H9 (cell line): ENCODE measurements around the gene TNIP1. TPM values are rescaled to one million over a fixed set of nuclear protein-coding genes. Genes with fewer than 3 reads are reported as not detected.

Experiments
- DNase-seq: peaks from one replicate; pipeline ENCODE4 v3.0.0-alpha.2; 2017
- H2AFZ ChIP-seq: one replicate; pipeline ENCODE4 v1.6.1; 2013; ENCODE audit warnings: mild to moderate bottlenecking, low read length, control low read depth, moderate library complexity
- H2AK5ac ChIP-seq: 2 replicates; pipeline ENCODE4 v1.6.1; 2013; ENCODE audit warnings: low read length, control low read depth, mixed read lengths; ENCODE audit not compliant: insufficient read length
- H2BK120ac ChIP-seq: one replicate; pipeline ENCODE4 v1.6.1; 2013; ENCODE audit warnings: low read depth, mild to moderate bottlenecking, low read length, control low read depth, inconsistent platforms; ENCODE audit not compliant: poor library complexity, severe bottlenecking
- H2BK12ac ChIP-seq: 2 replicates; pipeline ENCODE4 v1.6.1; 2013; ENCODE audit warnings: low read length, control low read depth, mixed read lengths, low read depth; ENCODE audit not compliant: insufficient read length
- H2BK15ac ChIP-seq: 2 replicates; pipeline ENCODE4 v1.6.1; 2013; ENCODE audit warnings: low read depth, low read length, control low read depth
- H2BK20ac ChIP-seq: one replicate; pipeline ENCODE4 v1.6.1; 2013; ENCODE audit warnings: low read depth, mild to moderate bottlenecking, low read length, control low read depth, inconsistent platforms; ENCODE audit not compliant: poor library complexity, severe bottlenecking
- H2BK5ac ChIP-seq: 2 replicates; pipeline ENCODE4 v1.6.1; 2013; ENCODE audit warnings: low read length, control low read depth, mixed read lengths; ENCODE audit not compliant: insufficient read length
- H3K14ac ChIP-seq: 2 replicates; pipeline ENCODE4 v1.6.1; 2013; ENCODE audit warnings: low read length, control low read depth; ENCODE audit not compliant: insufficient read depth
- H3K18ac ChIP-seq: 2 replicates; pipeline ENCODE4 v1.6.1; 2013; ENCODE audit warnings: low read depth, mild to moderate bottlenecking, mixed read lengths, low read length, control low read depth; ENCODE audit not compliant: insufficient read length
- H3K23ac ChIP-seq: 2 replicates; pipeline ENCODE4 v1.6.1; 2013; ENCODE audit warnings: low read length, control low read depth, mixed read lengths, low read depth; ENCODE audit not compliant: insufficient read length
- H3K23me2 ChIP-seq: 2 replicates; pipeline ENCODE4 v1.6.1; 2013; ENCODE audit warnings: low read depth, mild to moderate bottlenecking, mixed read lengths, low read length, control low read depth; ENCODE audit not compliant: insufficient read length, poor library complexity, severe bottlenecking
- H3K27ac ChIP-seq: 2 replicates; pipeline ENCODE4 v1.5.1; 2013; ENCODE audit warnings: low read length, control low read depth, mixed read lengths, low read depth; ENCODE audit not compliant: insufficient read length
- H3K27me3 ChIP-seq: 2 replicates; pipeline ENCODE4 v1.6.1; 2013; ENCODE audit warnings: low read length, control low read depth, inconsistent platforms; ENCODE audit not compliant: insufficient read depth
- H3K4ac ChIP-seq: 2 replicates; pipeline ENCODE4 v1.6.1; 2013; ENCODE audit warnings: low read depth, mild to moderate bottlenecking, control low read depth, inconsistent platforms, low read length, moderate library complexity
- H3K4me1 ChIP-seq: 2 replicates; pipeline ENCODE4 v1.6.1; 2013; ENCODE audit warnings: low read length, control low read depth, inconsistent platforms; ENCODE audit not compliant: insufficient read depth
- H3K4me2 ChIP-seq: 2 replicates; pipeline ENCODE4 v1.6.1; 2013; ENCODE audit warnings: low read length, control low read depth, mixed read lengths; ENCODE audit not compliant: insufficient read length, insufficient read depth
- H3K56ac ChIP-seq: 2 replicates; pipeline ENCODE4 v1.6.1; 2013; ENCODE audit warnings: low read depth, mild to moderate bottlenecking, mixed read lengths, low read length, control low read depth; ENCODE audit not compliant: insufficient read length
- H3K79me1 ChIP-seq: 2 replicates; pipeline ENCODE4 v1.6.1; 2013; ENCODE audit warnings: low read depth, mild to moderate bottlenecking, moderate library complexity, low read length, control low read depth, inconsistent platforms; ENCODE audit not compliant: insufficient read depth, poor library complexity, severe bottlenecking
- H3K79me2 ChIP-seq: 2 replicates; pipeline ENCODE4 v1.6.1; 2013; ENCODE audit warnings: low read length, control low read depth, inconsistent platforms; ENCODE audit not compliant: insufficient read depth
- H3K9ac ChIP-seq: 2 replicates; pipeline ENCODE4 v1.6.1; 2013; ENCODE audit warnings: low read length, control low read depth, mixed read lengths; ENCODE audit not compliant: insufficient read length; ENCODE audit errors: extremely low read depth
- H3K9me3 ChIP-seq: one replicate; pipeline ENCODE4 v1.6.1; 2013; ENCODE audit warnings: low read depth, low read length, inconsistent platforms; ENCODE audit not compliant: control insufficient read depth
- H3T11ph ChIP-seq: one replicate; pipeline ENCODE4 v1.6.1; 2013; ENCODE audit warnings: mild to moderate bottlenecking, low read length, control low read depth, inconsistent platforms
- H4K20me1 ChIP-seq: one replicate; pipeline ENCODE4 v1.6.1; 2013; ENCODE audit not compliant: control insufficient read depth, insufficient read length, insufficient read depth
- H4K5ac ChIP-seq: 2 replicates; pipeline ENCODE4 v1.6.1; 2013; ENCODE audit warnings: low read depth, mild to moderate bottlenecking, mixed read lengths, low read length, control low read depth; ENCODE audit not compliant: insufficient read length
- H4K8ac ChIP-seq: replicated peaks from 2 replicates; pipeline ENCODE4 v1.6.1; 2013; ENCODE audit warnings: low read length, control low read depth, mixed read lengths, low read depth; ENCODE audit not compliant: insufficient read length
- H4K91ac ChIP-seq: 2 replicates; pipeline ENCODE4 v1.6.1; 2013; ENCODE audit warnings: low read depth, mild to moderate bottlenecking, moderate library complexity, mixed read lengths, low read length, control low read depth; ENCODE audit not compliant: insufficient read length
- H3K27ac Mint-ChIP-seq, 3 experiments: 2 replicates in 2 of 3; 3 replicates in 1 of 3; pipeline ENCODE4 v1.8.0; 2020 to 2021; ENCODE audit warnings: mixed read lengths in 3 of 3, mild to moderate bottlenecking in 1 of 3, moderate library complexity in 1 of 3
- H3K27me3 Mint-ChIP-seq: 2 replicates; pipeline ENCODE4 v1.8.0; 2021; ENCODE audit warnings: low read depth, mild to moderate bottlenecking, moderate library complexity, mixed read lengths
- H3K36me3 Mint-ChIP-seq, 3 experiments: 2 replicates in 2 of 3; 3 replicates in 1 of 3; pipeline ENCODE4 v1.8.0; 2020 to 2021; ENCODE audit warnings: low read depth in 3 of 3, mixed read lengths in 3 of 3; ENCODE audit not compliant: insufficient read depth in 1 of 3
- H3K4me1 Mint-ChIP-seq, 2 experiments: 2 replicates each; pipeline ENCODE4 v1.8.0; 2020; ENCODE audit warnings: mixed read lengths in 2 of 2
- H3K4me3 Mint-ChIP-seq, 2 experiments: 2 replicates in 1 of 2; 3 replicates in 1 of 2; pipeline ENCODE4 v1.8.0; 2020 to 2021; ENCODE audit warnings: mild to moderate bottlenecking in 2 of 2, mixed read lengths in 2 of 2, moderate library complexity in 1 of 2
- H3K9me3 Mint-ChIP-seq, 2 experiments: 2 replicates in 1 of 2; 3 replicates in 1 of 2; pipeline ENCODE4 v1.8.0; 2020; ENCODE audit warnings: mild to moderate bottlenecking in 2 of 2, mixed read lengths in 2 of 2, moderate library complexity in 1 of 2
- CTCF ChIP-seq: fragments of 200-600 bp; sonication (generic); conservative IDR thresholded peaks from 3 replicates; pipeline ENCODE4 v1.8.0; 2021; ENCODE audit warnings: antibody characterized with exemption, mild to moderate bottlenecking
- WGBS: extraction: QIAGEN DNeasy Blood & Tissue Kit; methylation state at CpG from one replicate; pipeline ENCODE4 v1.1.7; 2013; ENCODE audit warnings: missing lambda C conversion rate, low lambda C conversion rate, mixed read lengths; ENCODE audit not compliant: insufficient read length; ENCODE audit errors: extremely low coverage; 5-methylcytosine and 5-hydroxymethylcytosine counted together
- total RNA-seq: library from RNA; stranded (reverse); gene quantifications from 2 replicates; pipeline ENCODE4 v1.2.1, GENCODE V29; 2021

TNIP1 gene
- total RNA-seq, 1 experiment from 2014 or later: 40.8 TPM

GRCh38 chr5:151089726-151090125 is 8.9 kb upstream of the TNIP1 start:
- Histone ChIP-seq H2BK12ac (no peak overlapping the region), H2AFZ (no peak overlapping the region), H2BK5ac (no peak overlapping the region), H4K5ac (no peak overlapping the region), H2AK5ac (no peak overlapping the region), H3K4me1 (no peaks in the 10 kb centered on the region; the same call in 1 of the 2 replicates), H3K4me2 (no peak overlapping the region), H3K79me2 (no peaks in the 10 kb centered on the region), H3K27ac (no peak overlapping the region), H2BK15ac (no peak overlapping the region), H3K23ac (no peak overlapping the region), H3K18ac (no peak overlapping the region), H4K91ac (no peak overlapping the region), H3K27me3 (no peaks in the 10 kb centered on the region), H3K14ac (no peak overlapping the region; the same call in 1 of the 2 replicates), H3K56ac (no peak overlapping the region), H3K23me2 (no peaks in the 10 kb centered on the region), H2BK120ac (no peak overlapping the region), H3K9ac (no peak overlapping the region), H3K4ac (no peak overlapping the region), H3K79me1 (no peaks in the 10 kb centered on the region), H3T11ph (no peak overlapping the region), H4K20me1 (no peaks in the 10 kb centered on the region), H3K9me3 (no peaks in the 10 kb centered on the region), H2BK20ac (no peak overlapping the region), H4K8ac (no peak overlapping the region)
- no CpG with 5 or more reads among the region's 2 CpGs for WGBS
- no peak overlapping the region for H3K4me3 Mint-ChIP-seq
- peaks cover 1% of the 10 kb centered on the region; the same call in 1 of the 2 replicates for H3K27me3 Mint-ChIP-seq
- H3K36me3 Mint-ChIP-seq: no peaks in the 10 kb centered on the region
- no peak for DNase-seq
- no peak for TF ChIP-seq CTCF
- H3K27ac Mint-ChIP-seq: no peak overlapping the region
- no peaks in the 10 kb centered on the region for H3K9me3 Mint-ChIP-seq
- H3K4me1 Mint-ChIP-seq: peaks cover 22 to 25% of the 10 kb centered on the region in 2 experiments
